SH-SY5Y (cell line): ENCODE results near the gene TSPO.

Source experiments
- GATA2 ChIP-seq: IDR thresholded peaks from 2 replicates; pipeline ENCODE4 v1.6.1; 2011; ENCODE audit warnings: mild to moderate bottlenecking, low read depth, low read length
- GATA3 ChIP-seq: IDR thresholded peaks from 2 replicates; pipeline ENCODE4 v1.6.1; 2011; ENCODE audit warnings: low read depth, mild to moderate bottlenecking, low read length, moderate library complexity

GRCh38 chr22:43207386-43207785 lies 56.0 kb downstream of the TSPO start:
- TF ChIP-seq GATA2, result no peak
- TF ChIP-seq GATA3, result no peak
